K562 (cell line): ENCODE measurements around the gene ISOC1. TPM values are rescaled to one million over a fixed set of nuclear protein-coding genes. Genes with fewer than 3 reads are reported as not detected.
A peak's percentile ranks its signal among the peaks of the same experiment; 100 is the strongest.

ENCODE experiments used
- CHD1 ChIP-seq: fragments of 200-600 bp; sonication (generic); IDR thresholded peaks from one replicate; pipeline ENCODE4 v1.6.1; 2012; ENCODE audit warnings: mild to moderate bottlenecking, moderate library complexity, low read length, inconsistent platforms
- LCOR ChIP-seq: sonication (generic); formaldehyde crosslinking; IDR thresholded peaks from 2 replicates; pipeline ENCODE4 v1.8.0; 2022; ENCODE audit warnings: mild to moderate bottlenecking, missing genetic modification reagents
- NEUROD1 ChIP-seq: fragments of 150-350 bp; IDR thresholded peaks from 2 replicates; pipeline ENCODE4 v1.6.1; 2014; ENCODE audit warnings: borderline replicate concordance, low read length, low read depth; ENCODE audit not compliant: partially characterized antibody
- NFIC ChIP-seq: fragments of 450-650 bp; IDR thresholded peaks from 2 replicates; pipeline ENCODE4 v1.6.1; 2017; ENCODE audit warnings: mild to moderate bottlenecking, inconsistent platforms
- NONO ChIP-seq, 2 experiments: fragments of 200-400 bp in 1 of 2; fragments of 450-650 bp in 1 of 2; formaldehyde crosslinking in 1 of 2; IDR thresholded peaks; 2 replicates each; pipeline ENCODE4 v1.6.1; 2017; ENCODE audit warnings: low read depth in 2 of 2, mild to moderate bottlenecking in 2 of 2, moderate library complexity in 2 of 2, low read length in 1 of 2
- POLR2AphosphoS2 ChIP-seq: IDR thresholded peaks from 2 replicates; pipeline ENCODE4 v1.6.1; 2012; ENCODE audit warnings: low read length, improper control_type of control experiment
- PTBP1 ChIP-seq: fragments of 200-400 bp; formaldehyde crosslinking; IDR thresholded peaks from 2 replicates; pipeline ENCODE4 v1.6.1; 2017; ENCODE audit warnings: low read depth, low read length
- ZFX ChIP-seq: sonication (generic); formaldehyde crosslinking; IDR thresholded peaks from 2 replicates; pipeline ENCODE4 v1.8.0; 2022; ENCODE audit warnings: mild to moderate bottlenecking, missing genetic modification reagents, moderate library complexity
- ZNF174 ChIP-seq: fragments of 250-450 bp; sonication (Bioruptor Pico); IDR thresholded peaks from 2 replicates; pipeline ENCODE4 v1.4.0; 2020; ENCODE audit warnings: mild to moderate bottlenecking
- polyA plus RNA-seq, 8 experiments: library from polyadenylated mRNA; depleted of rRNA in 4 of 8; stranded (reverse) in 5 of 8; unstranded in 3 of 8; fragments of >200 nt; fragmentation: Nextera tagmentation in 2 of 8; fragmentation: Illumina TruSeq in 1 of 8; extraction: Ambion mirVana in 2 of 8; extraction: Trizol in 1 of 8; gene quantifications; 2 replicates each; pipeline versions ENCODE4 v1.2.1 to v1.2.3, GENCODE V29; 2011 to 2014; ENCODE audit warnings: inconsistent platforms in 1 of 8, missing spikeins in 1 of 8
- total RNA-seq, 7 experiments: library from RNA; depleted of rRNA in 6 of 7; stranded (reverse); fragments of >200 nt in 6 of 7; fragmentation: Illumina TruSeq in 2 of 7; extraction: Trizol in 2 of 7; gene quantifications; 2 replicates each; pipeline versions ENCODE4 v1.2.1 to v1.2.3, GENCODE V29; 2011 to 2021; ENCODE audit warnings: low replicate concordance in 1 of 7
- TF ChIP-seq, protein P1 (sequence below): sonication (generic); formaldehyde crosslinking; IDR thresholded peaks from 2 replicates; pipeline ENCODE4 v1.8.0; 2022; ENCODE audit warnings: missing genetic modification reagents, mild to moderate bottlenecking, moderate library complexity, borderline replicate concordance
- TF ChIP-seq, protein P2 (sequence below): sonication (generic); formaldehyde crosslinking; IDR thresholded peaks from 2 replicates; pipeline ENCODE4 v1.8.0; 2022; ENCODE audit warnings: mild to moderate bottlenecking, missing genetic modification reagents
- TF ChIP-seq, protein P3 (sequence below): sonication (generic); formaldehyde crosslinking; IDR thresholded peaks from 2 replicates; pipeline ENCODE4 v1.8.1; 2022; ENCODE audit warnings: missing genetic modification reagents
- TF ChIP-seq, protein P4 (sequence below): sonication (generic); formaldehyde crosslinking; IDR thresholded peaks from 2 replicates; pipeline ENCODE4 v1.8.0; 2022; ENCODE audit warnings: missing genetic modification reagents, mild to moderate bottlenecking, borderline replicate concordance

ISOC1 gene
- total and polyA plus RNA-seq, 9 of the 15 experiments (the other 6 are each of a cell fraction or from before 2014, with no cell fraction given), result 14.0 to 67.9 (median 51.3) TPM

DNA sequence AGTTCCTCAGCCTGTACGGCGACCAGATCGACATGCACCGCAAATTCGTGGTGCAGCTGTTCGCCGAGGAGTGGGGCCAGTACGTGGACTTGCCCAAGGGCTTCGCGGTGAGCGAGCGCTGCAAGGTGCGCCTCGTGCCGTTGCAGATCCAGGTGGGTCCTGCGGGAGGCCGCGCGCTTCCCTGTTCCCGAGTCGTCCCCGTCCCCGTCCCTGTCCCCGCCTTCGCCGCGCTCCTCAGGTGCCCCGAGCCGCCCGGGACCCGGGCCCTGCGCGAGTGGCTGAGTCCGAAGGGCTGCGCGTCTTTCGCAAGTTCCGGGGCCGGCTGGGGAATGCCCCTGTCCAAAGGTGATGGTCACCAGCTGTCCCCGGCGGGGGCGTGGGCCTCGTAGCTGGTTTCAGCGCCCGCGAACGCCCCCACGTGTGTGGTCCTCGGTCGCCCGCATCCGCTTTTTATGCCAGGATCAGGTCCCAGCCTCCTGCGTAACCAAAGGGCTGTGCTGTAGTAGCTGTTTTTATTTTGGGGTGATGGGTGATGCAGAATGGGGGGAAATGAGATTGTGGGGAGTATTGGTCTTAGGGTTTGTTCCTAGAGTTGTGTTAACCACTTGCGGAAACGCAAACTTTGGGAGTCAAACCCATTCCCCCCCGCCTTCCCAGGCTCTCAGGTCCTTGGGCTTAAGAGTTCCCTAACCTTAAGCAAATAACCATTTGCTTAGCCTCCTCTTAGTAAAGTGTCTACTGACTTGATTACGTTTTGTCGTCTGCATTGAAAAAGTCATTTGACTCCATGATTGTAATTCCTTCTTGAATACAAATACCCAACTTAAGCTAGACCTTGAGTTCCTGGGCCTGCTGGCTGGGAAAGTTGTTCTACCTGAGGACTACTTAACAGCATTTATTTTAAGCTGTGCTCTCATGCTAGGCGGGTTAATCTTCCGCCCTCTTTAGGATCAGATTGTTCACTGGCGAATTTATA is 663 bp downstream of the ISOC1 start (continued):
- TF ChIP-seq NEUROD1 (peak; percentile 37), POLR2AphosphoS2 (no peak), NFIC (peak; percentile 2; the same call in 1 of the 2 replicates), ZNF174 (no peak), NONO (IDR thresholded peaks at IDR 0.05; ENCODE audit: low read depth in 2 of 2, low read length in 1 of 2) (no peak), ZFX (peak; percentile 48), CHD1 (peak; percentile 48), PTBP1 (no peak), LCOR (CRISPR knock-in tag) (peak; percentile 62; the same call in 1 of the 2 replicates)
- TF ChIP-seq, protein P1, sequence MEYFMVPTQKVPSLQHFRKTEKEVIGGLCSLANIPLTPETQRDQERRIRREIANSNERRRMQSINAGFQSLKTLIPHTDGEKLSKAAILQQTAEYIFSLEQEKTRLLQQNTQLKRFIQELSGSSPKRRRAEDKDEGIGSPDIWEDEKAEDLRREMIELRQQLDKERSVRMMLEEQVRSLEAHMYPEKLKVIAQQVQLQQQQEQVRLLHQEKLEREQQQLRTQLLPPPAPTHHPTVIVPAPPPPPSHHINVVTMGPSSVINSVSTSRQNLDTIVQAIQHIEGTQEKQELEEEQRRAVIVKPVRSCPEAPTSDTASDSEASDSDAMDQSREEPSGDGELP (CRISPR knock-in tag), result peak; percentile 96
- TF ChIP-seq, protein P2, sequence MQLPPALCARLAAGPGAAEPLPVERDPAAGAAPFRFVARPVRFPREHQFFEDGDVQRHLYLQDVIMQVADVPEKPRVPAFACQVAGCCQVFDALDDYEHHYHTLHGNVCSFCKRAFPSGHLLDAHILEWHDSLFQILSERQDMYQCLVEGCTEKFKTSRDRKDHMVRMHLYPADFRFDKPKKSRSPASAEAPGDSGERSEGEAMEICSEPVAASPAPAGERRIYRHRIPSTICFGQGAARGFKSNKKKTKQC (CRISPR knock-in tag), result peak; percentile 30; the same call in 1 of the 2 replicates
- TF ChIP-seq, protein P3, sequence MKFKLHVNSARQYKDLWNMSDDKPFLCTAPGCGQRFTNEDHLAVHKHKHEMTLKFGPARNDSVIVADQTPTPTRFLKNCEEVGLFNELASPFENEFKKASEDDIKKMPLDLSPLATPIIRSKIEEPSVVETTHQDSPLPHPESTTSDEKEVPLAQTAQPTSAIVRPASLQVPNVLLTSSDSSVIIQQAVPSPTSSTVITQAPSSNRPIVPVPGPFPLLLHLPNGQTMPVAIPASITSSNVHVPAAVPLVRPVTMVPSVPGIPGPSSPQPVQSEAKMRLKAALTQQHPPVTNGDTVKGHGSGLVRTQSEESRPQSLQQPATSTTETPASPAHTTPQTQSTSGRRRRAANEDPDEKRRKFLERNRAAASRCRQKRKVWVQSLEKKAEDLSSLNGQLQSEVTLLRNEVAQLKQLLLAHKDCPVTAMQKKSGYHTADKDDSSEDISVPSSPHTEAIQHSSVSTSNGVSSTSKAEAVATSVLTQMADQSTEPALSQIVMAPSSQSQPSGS (CRISPR knock-in tag), result no peak
- TF ChIP-seq, protein P4, sequence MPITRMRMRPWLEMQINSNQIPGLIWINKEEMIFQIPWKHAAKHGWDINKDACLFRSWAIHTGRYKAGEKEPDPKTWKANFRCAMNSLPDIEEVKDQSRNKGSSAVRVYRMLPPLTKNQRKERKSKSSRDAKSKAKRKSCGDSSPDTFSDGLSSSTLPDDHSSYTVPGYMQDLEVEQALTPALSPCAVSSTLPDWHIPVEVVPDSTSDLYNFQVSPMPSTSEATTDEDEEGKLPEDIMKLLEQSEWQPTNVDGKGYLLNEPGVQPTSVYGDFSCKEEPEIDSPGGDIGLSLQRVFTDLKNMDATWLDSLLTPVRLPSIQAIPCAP (CRISPR knock-in tag), result no peak
